ENCODE measurements around the gene PRDX5. TPM values are rescaled to one million over a fixed set of nuclear protein-coding genes. Genes with fewer than 3 reads are reported as not detected.

PRDX5 gene
- total and polyA plus RNA-seq, 8 donors = 59.0 to 245 (median 88.6) TPM

DNA sequence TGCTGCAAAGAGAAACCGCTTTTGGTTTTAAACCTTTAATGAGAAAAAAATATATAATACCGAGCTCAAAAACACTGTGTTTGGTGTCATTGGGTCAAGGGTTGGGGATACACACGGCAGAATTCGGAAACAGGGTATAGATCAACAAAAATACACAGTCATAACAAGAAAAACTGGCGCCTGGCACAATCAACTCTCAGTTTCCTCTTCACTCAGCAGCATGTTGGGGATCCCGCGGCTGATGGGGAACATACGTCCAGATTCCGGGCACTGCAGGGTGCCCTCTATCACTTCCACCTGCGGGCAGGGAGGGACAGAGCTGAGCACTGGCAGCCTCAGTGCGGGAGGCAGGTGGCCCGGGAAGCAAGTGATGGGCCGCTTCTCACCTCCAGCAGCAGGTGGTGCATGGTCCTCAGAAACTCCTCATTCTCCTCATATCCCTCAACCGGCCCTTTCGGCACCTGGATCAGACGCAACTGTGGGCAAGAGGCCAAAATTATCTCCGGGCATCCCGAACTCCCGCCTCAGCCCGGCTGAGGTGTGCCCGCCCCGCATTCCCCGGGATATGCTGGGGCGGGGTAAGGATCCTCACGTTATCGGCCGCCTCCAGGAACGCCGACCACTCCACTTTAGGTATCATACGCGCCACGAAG, 1.1 kb upstream of the PRDX5 start:
- Histone ChIP-seq H3K27ac (peak overlapping the region; percentile 98 to 99 (median 99)), H3K4me3 (peak overlapping the region; percentile 66 to 84 (median 74)), H3K27me3 (no peaks in the 10 kb centered on the region), H3K36me3 (peaks cover 0 to 16% (median 10%) of the 10 kb centered on the region in 3 donors), H3K4me1 (peaks cover 7 to 10% (median 7%) of the 10 kb centered on the region in 3 donors), H3K9me3 (no peaks in the 10 kb centered on the region)
- ATAC-seq (peak; percentile 1 to 13 (median 5)), FAIRE-seq (no peak), DNase-seq (peak; percentile 55 to 82 (median 66))
- intact Hi-C loops (cut with DNase I) = no loop called here
- 4 to 5% methylated on average over 31 to 32 of the region's 32 CpGs for WGBS, 2 donors
- TF ChIP-seq, protein P1, sequence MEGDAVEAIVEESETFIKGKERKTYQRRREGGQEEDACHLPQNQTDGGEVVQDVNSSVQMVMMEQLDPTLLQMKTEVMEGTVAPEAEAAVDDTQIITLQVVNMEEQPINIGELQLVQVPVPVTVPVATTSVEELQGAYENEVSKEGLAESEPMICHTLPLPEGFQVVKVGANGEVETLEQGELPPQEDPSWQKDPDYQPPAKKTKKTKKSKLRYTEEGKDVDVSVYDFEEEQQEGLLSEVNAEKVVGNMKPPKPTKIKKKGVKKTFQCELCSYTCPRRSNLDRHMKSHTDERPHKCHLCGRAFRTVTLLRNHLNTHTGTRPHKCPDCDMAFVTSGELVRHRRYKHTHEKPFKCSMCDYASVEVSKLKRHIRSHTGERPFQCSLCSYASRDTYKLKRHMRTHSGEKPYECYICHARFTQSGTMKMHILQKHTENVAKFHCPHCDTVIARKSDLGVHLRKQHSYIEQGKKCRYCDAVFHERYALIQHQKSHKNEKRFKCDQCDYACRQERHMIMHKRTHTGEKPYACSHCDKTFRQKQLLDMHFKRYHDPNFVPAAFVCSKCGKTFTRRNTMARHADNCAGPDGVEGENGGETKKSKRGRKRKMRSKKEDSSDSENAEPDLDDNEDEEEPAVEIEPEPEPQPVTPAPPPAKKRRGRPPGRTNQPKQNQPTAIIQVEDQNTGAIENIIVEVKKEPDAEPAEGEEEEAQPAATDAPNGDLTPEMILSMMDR (IDR thresholded peaks at IDR 0.05) = no peak

DNA sequence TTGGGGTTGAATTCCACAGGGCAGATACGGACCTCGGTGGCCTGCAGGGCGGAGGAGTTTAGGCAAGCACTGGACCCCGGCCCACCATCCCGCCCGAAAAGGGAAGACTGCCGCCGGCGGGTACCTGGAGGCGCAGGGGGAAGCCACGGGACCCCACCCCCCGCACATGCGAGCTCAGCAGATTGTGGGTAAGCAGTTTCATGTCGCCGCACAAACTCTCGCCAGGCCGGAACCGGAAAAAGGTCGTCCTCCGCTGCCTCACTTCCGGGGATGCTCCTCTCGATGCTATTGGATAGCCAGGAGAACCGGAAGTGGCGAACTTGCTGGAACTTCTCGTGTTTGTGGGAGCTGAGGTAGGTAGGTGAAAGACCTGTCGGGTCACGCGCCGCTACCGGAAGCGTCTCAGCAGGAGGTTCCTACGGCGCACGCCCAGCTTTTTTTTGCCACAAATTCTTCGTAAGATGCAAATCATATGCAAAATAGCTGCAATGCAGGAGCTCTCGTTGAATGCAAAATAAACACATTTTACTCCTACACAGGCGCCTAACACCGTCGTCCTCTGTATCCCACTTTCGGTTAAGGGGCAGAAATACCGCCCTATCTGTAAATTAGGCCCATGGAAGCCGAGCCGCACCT, 478 bp upstream of the PRDX5 start, which contains the start of gene TRMT112:
TSS of gene TRMT112 (minus strand) at position 235 of the 636 bp plus-strand sequence. CDS start at position 202, 33 bp downstream.
- intact Hi-C loops (cut with DNase I) = no loop called here
- Histone ChIP-seq H3K4me3 (peak within 1 kb of the TSS; percentile 66 to 84 (median 74)), H3K27ac (peak within 1 kb of the TSS; percentile 98 to 99 (median 99)), H3K4me1 (peaks cover 7 to 10% (median 7%) of the 10 kb centered on the region in 3 donors), H3K27me3 (no peaks in the 10 kb centered on the region), H3K9me3 (no peaks in the 10 kb centered on the region), H3K36me3 (peaks cover 0 to 16% (median 10%) of the 10 kb centered on the region in 3 donors)
- TF ChIP-seq, protein P1 (IDR thresholded peaks at IDR 0.05) = no peak
- peak; percentile 54 for FAIRE-seq
- 0% methylated on average over 43 of the region's 43 CpGs for WGBS, 2 donors
- peak; percentile 81 to 88 (median 85) for ATAC-seq
- DNase-seq = peak; percentile 87 to 99 (median 96)

GRCh38 chr11:64318766-64319761, 1.1 kb downstream of the PRDX5 start:
- H3K27me3 ChIP-seq = no peaks in the 10 kb centered on the region
- H3K27ac ChIP-seq = peak overlapping the region; percentile 98 to 99 (median 99)
- ATAC-seq = no peak
- TF ChIP-seq, protein P1 (IDR thresholded peaks at IDR 0.05) = no peak
- intact Hi-C loops (cut with DNase I) = no loop called here
- DNase-seq = peak in 3 of 6 donors; percentile 48 to 59 (median 54)
- H3K36me3 ChIP-seq = peaks cover 0 to 16% (median 10%) of the 10 kb centered on the region in 3 donors
- 19 to 20% methylated on average over 18 to 19 of the region's 19 CpGs for WGBS, 2 donors
- FAIRE-seq = no peak
- H3K4me1 ChIP-seq = peaks cover 7 to 10% (median 7%) of the 10 kb centered on the region in 3 donors
- H3K9me3 ChIP-seq = no peaks in the 10 kb centered on the region
- H3K4me3 ChIP-seq = peak overlapping the region; percentile 40 to 84 (median 74)

GRCh38 chr11:64320556-64320955, 2.6 kb downstream of the PRDX5 start:
- TF ChIP-seq, protein P1 (IDR thresholded peaks at IDR 0.05) = no peak
- peaks cover 0 to 4% (median 3%) of the 10 kb centered on the region in 3 donors for H3K36me3 ChIP-seq
- intact Hi-C loops (cut with DNase I) = no loop called here
- ATAC-seq (no peak), DNase-seq (peak in 1 of 6 donors; percentile 13), FAIRE-seq (no peak)
- WGBS, 2 donors = 92 to 93% methylated on average over 7 of the region's 7 CpGs
- no peak overlapping the region for H3K27ac ChIP-seq
- no peaks in the 10 kb centered on the region for H3K9me3 ChIP-seq
- H3K4me3 ChIP-seq = no peak overlapping the region
- peaks cover 7 to 10% (median 7%) of the 10 kb centered on the region in 3 donors for H3K4me1 ChIP-seq
- no peaks in the 10 kb centered on the region for H3K27me3 ChIP-seq
